H9 (cell line): Measurements from ENCODE around the gene ZNF627. TPM values are rescaled to one million over a fixed set of nuclear protein-coding genes. Genes with fewer than 3 reads are reported as not detected.

ENCODE experiments used
- DNase-seq: peaks from one replicate; pipeline ENCODE4 v3.0.0-alpha.2; 2017
- H2AFZ ChIP-seq: one replicate; pipeline ENCODE4 v1.6.1; 2013; ENCODE audit warnings: mild to moderate bottlenecking, low read length, control low read depth, moderate library complexity
- H2AK5ac ChIP-seq: 2 replicates; pipeline ENCODE4 v1.6.1; 2013; ENCODE audit warnings: low read length, control low read depth, mixed read lengths; ENCODE audit not compliant: insufficient read length
- H2BK120ac ChIP-seq: one replicate; pipeline ENCODE4 v1.6.1; 2013; ENCODE audit warnings: low read depth, mild to moderate bottlenecking, low read length, control low read depth, inconsistent platforms; ENCODE audit not compliant: poor library complexity, severe bottlenecking
- H2BK12ac ChIP-seq: 2 replicates; pipeline ENCODE4 v1.6.1; 2013; ENCODE audit warnings: low read length, control low read depth, mixed read lengths, low read depth; ENCODE audit not compliant: insufficient read length
- H2BK15ac ChIP-seq: 2 replicates; pipeline ENCODE4 v1.6.1; 2013; ENCODE audit warnings: low read depth, low read length, control low read depth
- H2BK20ac ChIP-seq: one replicate; pipeline ENCODE4 v1.6.1; 2013; ENCODE audit warnings: low read depth, mild to moderate bottlenecking, low read length, control low read depth, inconsistent platforms; ENCODE audit not compliant: poor library complexity, severe bottlenecking
- H2BK5ac ChIP-seq: 2 replicates; pipeline ENCODE4 v1.6.1; 2013; ENCODE audit warnings: low read length, control low read depth, mixed read lengths; ENCODE audit not compliant: insufficient read length
- H3K14ac ChIP-seq: 2 replicates; pipeline ENCODE4 v1.6.1; 2013; ENCODE audit warnings: low read length, control low read depth; ENCODE audit not compliant: insufficient read depth
- H3K18ac ChIP-seq: 2 replicates; pipeline ENCODE4 v1.6.1; 2013; ENCODE audit warnings: low read depth, mild to moderate bottlenecking, mixed read lengths, low read length, control low read depth; ENCODE audit not compliant: insufficient read length
- H3K23ac ChIP-seq: 2 replicates; pipeline ENCODE4 v1.6.1; 2013; ENCODE audit warnings: low read length, control low read depth, mixed read lengths, low read depth; ENCODE audit not compliant: insufficient read length
- H3K23me2 ChIP-seq: 2 replicates; pipeline ENCODE4 v1.6.1; 2013; ENCODE audit warnings: low read depth, mild to moderate bottlenecking, mixed read lengths, low read length, control low read depth; ENCODE audit not compliant: insufficient read length, poor library complexity, severe bottlenecking
- H3K27ac ChIP-seq: 2 replicates; pipeline ENCODE4 v1.5.1; 2013; ENCODE audit warnings: low read length, control low read depth, mixed read lengths, low read depth; ENCODE audit not compliant: insufficient read length
- H3K27me3 ChIP-seq: 2 replicates; pipeline ENCODE4 v1.6.1; 2013; ENCODE audit warnings: low read length, control low read depth, inconsistent platforms; ENCODE audit not compliant: insufficient read depth
- H3K4ac ChIP-seq: 2 replicates; pipeline ENCODE4 v1.6.1; 2013; ENCODE audit warnings: low read depth, mild to moderate bottlenecking, control low read depth, inconsistent platforms, low read length, moderate library complexity
- H3K4me1 ChIP-seq: 2 replicates; pipeline ENCODE4 v1.6.1; 2013; ENCODE audit warnings: low read length, control low read depth, inconsistent platforms; ENCODE audit not compliant: insufficient read depth
- H3K4me2 ChIP-seq: 2 replicates; pipeline ENCODE4 v1.6.1; 2013; ENCODE audit warnings: low read length, control low read depth, mixed read lengths; ENCODE audit not compliant: insufficient read length, insufficient read depth
- H3K56ac ChIP-seq: 2 replicates; pipeline ENCODE4 v1.6.1; 2013; ENCODE audit warnings: low read depth, mild to moderate bottlenecking, mixed read lengths, low read length, control low read depth; ENCODE audit not compliant: insufficient read length
- H3K79me1 ChIP-seq: 2 replicates; pipeline ENCODE4 v1.6.1; 2013; ENCODE audit warnings: low read depth, mild to moderate bottlenecking, moderate library complexity, low read length, control low read depth, inconsistent platforms; ENCODE audit not compliant: insufficient read depth, poor library complexity, severe bottlenecking
- H3K79me2 ChIP-seq: 2 replicates; pipeline ENCODE4 v1.6.1; 2013; ENCODE audit warnings: low read length, control low read depth, inconsistent platforms; ENCODE audit not compliant: insufficient read depth
- H3K9ac ChIP-seq: 2 replicates; pipeline ENCODE4 v1.6.1; 2013; ENCODE audit warnings: low read length, control low read depth, mixed read lengths; ENCODE audit not compliant: insufficient read length; ENCODE audit errors: extremely low read depth
- H3K9me3 ChIP-seq: one replicate; pipeline ENCODE4 v1.6.1; 2013; ENCODE audit warnings: low read depth, low read length, inconsistent platforms; ENCODE audit not compliant: control insufficient read depth
- H3T11ph ChIP-seq: one replicate; pipeline ENCODE4 v1.6.1; 2013; ENCODE audit warnings: mild to moderate bottlenecking, low read length, control low read depth, inconsistent platforms
- H4K20me1 ChIP-seq: one replicate; pipeline ENCODE4 v1.6.1; 2013; ENCODE audit not compliant: control insufficient read depth, insufficient read length, insufficient read depth
- H4K5ac ChIP-seq: 2 replicates; pipeline ENCODE4 v1.6.1; 2013; ENCODE audit warnings: low read depth, mild to moderate bottlenecking, mixed read lengths, low read length, control low read depth; ENCODE audit not compliant: insufficient read length
- H4K8ac ChIP-seq: replicated peaks from 2 replicates; pipeline ENCODE4 v1.6.1; 2013; ENCODE audit warnings: low read length, control low read depth, mixed read lengths, low read depth; ENCODE audit not compliant: insufficient read length
- H4K91ac ChIP-seq: 2 replicates; pipeline ENCODE4 v1.6.1; 2013; ENCODE audit warnings: low read depth, mild to moderate bottlenecking, moderate library complexity, mixed read lengths, low read length, control low read depth; ENCODE audit not compliant: insufficient read length
- H3K27ac Mint-ChIP-seq, 3 experiments: 2 replicates in 2 of 3; 3 replicates in 1 of 3; pipeline ENCODE4 v1.8.0; 2020 to 2021; ENCODE audit warnings: mixed read lengths in 3 of 3, mild to moderate bottlenecking in 1 of 3, moderate library complexity in 1 of 3
- H3K27me3 Mint-ChIP-seq: 2 replicates; pipeline ENCODE4 v1.8.0; 2021; ENCODE audit warnings: low read depth, mild to moderate bottlenecking, moderate library complexity, mixed read lengths
- H3K36me3 Mint-ChIP-seq, 3 experiments: 2 replicates in 2 of 3; 3 replicates in 1 of 3; pipeline ENCODE4 v1.8.0; 2020 to 2021; ENCODE audit warnings: low read depth in 3 of 3, mixed read lengths in 3 of 3; ENCODE audit not compliant: insufficient read depth in 1 of 3
- H3K4me1 Mint-ChIP-seq, 2 experiments: 2 replicates each; pipeline ENCODE4 v1.8.0; 2020; ENCODE audit warnings: mixed read lengths in 2 of 2
- H3K4me3 Mint-ChIP-seq, 2 experiments: 2 replicates in 1 of 2; 3 replicates in 1 of 2; pipeline ENCODE4 v1.8.0; 2020 to 2021; ENCODE audit warnings: mild to moderate bottlenecking in 2 of 2, mixed read lengths in 2 of 2, moderate library complexity in 1 of 2
- H3K9me3 Mint-ChIP-seq, 2 experiments: 2 replicates in 1 of 2; 3 replicates in 1 of 2; pipeline ENCODE4 v1.8.0; 2020; ENCODE audit warnings: mild to moderate bottlenecking in 2 of 2, mixed read lengths in 2 of 2, moderate library complexity in 1 of 2
- CTCF ChIP-seq: fragments of 200-600 bp; sonication (generic); conservative IDR thresholded peaks from 3 replicates; pipeline ENCODE4 v1.8.0; 2021; ENCODE audit warnings: antibody characterized with exemption, mild to moderate bottlenecking
- WGBS: extraction: QIAGEN DNeasy Blood & Tissue Kit; methylation state at CpG from one replicate; pipeline ENCODE4 v1.1.7; 2013; ENCODE audit warnings: missing lambda C conversion rate, low lambda C conversion rate, mixed read lengths; ENCODE audit not compliant: insufficient read length; ENCODE audit errors: extremely low coverage; 5-methylcytosine and 5-hydroxymethylcytosine counted together
- total RNA-seq: library from RNA; stranded (reverse); gene quantifications from 2 replicates; pipeline ENCODE4 v1.2.1, GENCODE V29; 2021

Gene ZNF627
- total RNA-seq, 1 experiment from 2014 or later = 12.8 TPM

DNA sequence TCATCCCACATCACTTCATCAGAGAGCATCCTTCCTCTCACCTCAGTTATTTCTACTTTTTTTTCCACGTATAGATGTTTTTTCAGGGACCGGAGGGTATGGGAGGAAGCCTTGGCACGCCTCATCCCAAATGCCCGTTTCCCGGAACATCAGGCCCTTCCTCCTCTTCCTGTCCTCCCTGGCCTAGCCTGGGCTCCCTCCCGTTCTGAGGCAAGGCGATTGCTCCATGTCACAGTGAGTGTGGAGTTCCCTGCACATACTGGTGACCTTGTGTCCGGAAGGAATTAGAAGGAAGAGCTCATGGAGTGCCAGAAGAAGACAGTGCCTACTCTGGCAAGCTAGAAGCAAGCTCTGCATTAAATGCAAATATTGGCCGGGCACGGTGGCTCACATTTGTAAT, 1.1 kb upstream of the ZNF627 start:
- H4K8ac ChIP-seq = no peak overlapping the region
- H4K91ac ChIP-seq = no peak overlapping the region
- no peak overlapping the region for H2AFZ ChIP-seq
- H3K4ac ChIP-seq = no peak overlapping the region
- Mint-ChIP-seq H3K9me3 (no peaks in the 10 kb centered on the region; a peak in 1 of 5 replicates), H3K27ac (peak overlapping the region in 1 of 3 experiments; percentile 23; a peak in 2 of 7 replicates), H3K4me1 (peaks cover 9 to 19% of the 10 kb centered on the region in 2 experiments), H3K36me3 (peaks cover 15 to 25% (median 19%) of the 10 kb centered on the region in 3 experiments; a peak in 6 of 7 replicates), H3K27me3 (no peaks in the 10 kb centered on the region), H3K4me3 (no peak overlapping the region)
- H2BK15ac ChIP-seq = no peak overlapping the region
- no peak overlapping the region for H2BK20ac ChIP-seq
- H3K27me3 ChIP-seq = no peaks in the 10 kb centered on the region
- no peaks in the 10 kb centered on the region for H3K9me3 ChIP-seq
- no peak for DNase-seq
- H3K18ac ChIP-seq = peak overlapping the region; percentile 71
- H4K5ac ChIP-seq = no peak overlapping the region
- H2BK5ac ChIP-seq = no peak overlapping the region
- H3T11ph ChIP-seq = no peak overlapping the region
- WGBS = no CpG with 5 or more reads among the region's 10 CpGs
- no peaks in the 10 kb centered on the region for H3K4me1 ChIP-seq
- no peak overlapping the region for H2AK5ac ChIP-seq
- H4K20me1 ChIP-seq = no peaks in the 10 kb centered on the region
- H3K4me2 ChIP-seq = no peak overlapping the region
- H2BK120ac ChIP-seq = no peak overlapping the region
- H3K27ac ChIP-seq = no peak overlapping the region
- no peak overlapping the region for H3K56ac ChIP-seq
- H3K23me2 ChIP-seq = peaks cover 2% of the 10 kb centered on the region
- no peak overlapping the region for H3K9ac ChIP-seq
- H3K79me2 ChIP-seq = peaks cover 13% of the 10 kb centered on the region; the same call in 1 of the 2 replicates
- TF ChIP-seq CTCF = no peak
- H3K14ac ChIP-seq = no peak overlapping the region
- H2BK12ac ChIP-seq = no peak overlapping the region
- H3K79me1 ChIP-seq = peaks cover 6% of the 10 kb centered on the region
- no peak overlapping the region for H3K23ac ChIP-seq
